Small intestine (tissue), 7 donors: ENCODE measurements around the gene NRN1L. TPM values are rescaled to one million over a fixed set of nuclear protein-coding genes. Genes with fewer than 3 reads are reported as not detected.

ENCODE experiments used
- DNase-seq, 2 donors: peaks; one replicate each; pipeline versions ENCODE4 v3.0.0 to v3.0.0-alpha.2; 2013
- FAIRE-seq: peaks from 2 replicates; lab custom pipeline; 2012; peaks lifted over from hg19 to GRCh38; lab: Jason Lieb, UNC
- H3K27ac ChIP-seq, 3 donors: one replicate each; pipeline ENCODE4 v1.5.1; 2013; ENCODE audit warnings: low read length in 2 of 3, mild to moderate bottlenecking in 2 of 3, control low read depth in 1 of 3, inconsistent platforms in 1 of 3, low read depth in 1 of 3, moderate library complexity in 1 of 3
- H3K27me3 ChIP-seq, 3 donors: one replicate each; pipeline ENCODE4 v1.6.1; 2013; ENCODE audit warnings: low read length in 3 of 3, inconsistent platforms in 1 of 3; ENCODE audit not compliant: control insufficient read depth in 3 of 3, insufficient read depth in 3 of 3
- H3K36me3 ChIP-seq, 3 donors: one replicate each; pipeline ENCODE4 v1.6.1; 2013; ENCODE audit warnings: low read length in 3 of 3, inconsistent platforms in 1 of 3, low read depth in 1 of 3, mild to moderate bottlenecking in 1 of 3, moderate library complexity in 1 of 3; ENCODE audit not compliant: control insufficient read depth in 3 of 3, insufficient read depth in 2 of 3
- H3K4me1 ChIP-seq, 3 donors: one replicate each; pipeline ENCODE4 v1.6.1; 2013; ENCODE audit warnings: low read length in 2 of 3, inconsistent platforms in 1 of 3, low read depth in 1 of 3, mild to moderate bottlenecking in 1 of 3, moderate library complexity in 1 of 3; ENCODE audit not compliant: control insufficient read depth in 3 of 3, insufficient read depth in 2 of 3
- H3K4me3 ChIP-seq, 3 donors: one replicate each; pipeline ENCODE4 v1.5.1; 2013; ENCODE audit warnings: low read length in 3 of 3, control low read depth in 1 of 3, inconsistent platforms in 1 of 3, low read depth in 1 of 3, mild to moderate bottlenecking in 1 of 3, moderate library complexity in 1 of 3
- H3K9me3 ChIP-seq, 2 donors: one replicate each; pipeline ENCODE4 v1.6.1; 2013; ENCODE audit warnings: low read depth in 1 of 2, low read length in 1 of 2; ENCODE audit not compliant: control insufficient read depth in 2 of 2, insufficient read depth in 1 of 2
- WGBS, 3 donors: extraction: QIAGEN DNeasy Blood & Tissue Kit; methylation state at CpG; one replicate each; pipeline ENCODE4 v1.1.7; 2013; 5-methylcytosine and 5-hydroxymethylcytosine counted together
- polyA plus RNA-seq, 4 donors: library from polyadenylated mRNA; stranded (reverse) in 3 of 4; unstranded in 1 of 4; fragments of 200-250 nt in 3 of 4; fragments of 120-200 nt in 1 of 4; gene quantifications; one replicate each; pipeline versions ENCODE4 v1.2.1 to v1.2.3, GENCODE V29; 2013
- donor health status: healthy with polysubstance abuse.
- donor health status: control.
- donor health status: control.
- donor health status: Bipolar disorder and iron deficiency.
- donor health status: healthy.

NRN1L gene
- polyA plus RNA-seq, 4 donors, result 0.69 to 6.0 (median 2.0) TPM

- 82 to 91% (median 84%) methylated on average over 6 of the region's 6 CpGs for WGBS, 3 donors
- H3K4me3 ChIP-seq, result no peak overlapping the region
- no peaks in the 10 kb centered on the region for H3K27me3 ChIP-seq
- FAIRE-seq (no peak), DNase-seq (no peak)
- peaks cover 0 to 92% (median 5%) of the 10 kb centered on the region in 3 donors for H3K36me3 ChIP-seq
- H3K27ac ChIP-seq, result no peak overlapping the region
- no peaks in the 10 kb centered on the region for H3K9me3 ChIP-seq
- H3K4me1 ChIP-seq, result peaks cover 0 to 3% (median 0%) of the 10 kb centered on the region in 3 donors
Measured at GRCh38 chr16:67919622-67920221, 35.0 kb downstream of the NRN1L start.

- Histone ChIP-seq H3K36me3 (peaks cover 0 to 87% (median 3%) of the 10 kb centered on the region in 3 donors), H3K27me3 (no peaks in the 10 kb centered on the region), H3K4me1 (no peaks in the 10 kb centered on the region), H3K4me3 (no peak overlapping the region), H3K27ac (no peak overlapping the region), H3K9me3 (no peaks in the 10 kb centered on the region)
- DNase-seq (no peak), FAIRE-seq (no peak)
- 79 to 83% (median 80%) methylated on average over 5 of the region's 5 CpGs for WGBS, 3 donors
Measured at GRCh38 chr16:67922221-67922620, 37.5 kb downstream of the NRN1L start.

GRCh38 chr16:67922740-67923139, 38.1 kb downstream of the NRN1L start:
- H3K27ac ChIP-seq, result no peak overlapping the region
- peaks cover 0 to 87% (median 2%) of the 10 kb centered on the region in 3 donors for H3K36me3 ChIP-seq
- H3K27me3 ChIP-seq, result no peaks in the 10 kb centered on the region
- H3K4me1 ChIP-seq, result no peaks in the 10 kb centered on the region
- H3K9me3 ChIP-seq, result no peaks in the 10 kb centered on the region
- DNase-seq (no peak), FAIRE-seq (no peak)
- 82 to 86% (median 86%) methylated on average over 8 of the region's 8 CpGs for WGBS, 3 donors
- H3K4me3 ChIP-seq, result no peak overlapping the region

GRCh38 chr16:67923414-67924116, 38.9 kb downstream of the NRN1L start:
- 56 to 78% (median 67%) methylated on average over 10 of the region's 10 CpGs for WGBS, 3 donors
- no peak for DNase-seq
- H3K4me1 ChIP-seq, result no peaks in the 10 kb centered on the region
- no peaks in the 10 kb centered on the region for H3K9me3 ChIP-seq
- no peaks in the 10 kb centered on the region for H3K27me3 ChIP-seq
- no peak for FAIRE-seq
- no peak overlapping the region for H3K4me3 ChIP-seq
- peaks cover 0 to 90% (median 0%) of the 10 kb centered on the region in 3 donors for H3K36me3 ChIP-seq
- H3K27ac ChIP-seq, result no peak overlapping the region

- Histone ChIP-seq H3K36me3 (peaks cover 0 to 90% (median 0%) of the 10 kb centered on the region in 3 donors), H3K9me3 (no peaks in the 10 kb centered on the region), H3K4me3 (no peak overlapping the region), H3K4me1 (no peaks in the 10 kb centered on the region), H3K27me3 (no peaks in the 10 kb centered on the region), H3K27ac (no peak overlapping the region)
- no peak for FAIRE-seq
- 88 to 94% (median 93%) methylated on average over 10 of the region's 10 CpGs for WGBS, 3 donors
- no peak for DNase-seq
Measured at GRCh38 chr16:67924140-67924906, 39.6 kb downstream of the NRN1L start.

GRCh38 chr16:67926181-67926750, 41.6 kb downstream of the NRN1L start:
- Histone ChIP-seq H3K27ac (no peak overlapping the region), H3K4me3 (no peak overlapping the region), H3K9me3 (no peaks in the 10 kb centered on the region), H3K4me1 (no peaks in the 10 kb centered on the region), H3K27me3 (no peaks in the 10 kb centered on the region), H3K36me3 (peaks cover 0 to 93% (median 0%) of the 10 kb centered on the region in 3 donors)
- FAIRE-seq (no peak), DNase-seq (no peak)
- WGBS, 3 donors, result 62 to 76% (median 71%) methylated on average over 13 of the region's 13 CpGs

- Histone ChIP-seq H3K36me3 (peaks cover 0 to 93% (median 0%) of the 10 kb centered on the region in 3 donors), H3K4me3 (no peak overlapping the region), H3K4me1 (no peaks in the 10 kb centered on the region), H3K27me3 (no peaks in the 10 kb centered on the region), H3K27ac (no peak overlapping the region), H3K9me3 (no peaks in the 10 kb centered on the region)
- DNase-seq, result no peak
- 85 to 90% (median 88%) methylated on average over 22 of the region's 22 CpGs for WGBS, 3 donors
- FAIRE-seq, result no peak
Measured at GRCh38 chr16:67927131-67927941, 42.7 kb downstream of the NRN1L start.
